ENCODE measurements around the gene ATXN10. TPM values are rescaled to one million over a fixed set of nuclear protein-coding genes. Genes with fewer than 3 reads are reported as not detected.

ATXN10 gene
- polyA plus RNA-seq, 3 donors: 60.1 to 106 (median 92.4) TPM

DNA sequence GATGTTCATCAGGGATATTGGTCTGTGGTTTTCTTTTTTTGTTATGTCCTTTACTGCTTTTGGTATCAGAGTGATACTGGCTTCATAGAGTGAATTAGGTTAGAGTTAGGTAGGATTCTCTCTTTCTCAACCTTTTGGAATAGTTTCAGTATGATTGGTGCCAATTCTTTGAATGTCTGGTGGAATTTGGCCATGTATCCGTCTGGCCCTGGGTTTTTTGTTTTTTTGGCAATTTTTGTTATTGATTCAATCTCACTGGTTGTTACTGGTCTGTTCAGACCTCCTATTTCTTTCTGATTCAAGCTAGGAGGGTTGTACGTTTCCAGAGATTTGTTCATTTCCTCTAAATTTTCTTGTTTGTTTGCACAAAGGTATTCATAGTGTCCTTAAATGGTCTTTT is 54.4 kb downstream of the ATXN10 start:
- no peak overlapping the region for H3K27ac Mint-ChIP-seq
- TF ChIP-seq, protein P1, sequence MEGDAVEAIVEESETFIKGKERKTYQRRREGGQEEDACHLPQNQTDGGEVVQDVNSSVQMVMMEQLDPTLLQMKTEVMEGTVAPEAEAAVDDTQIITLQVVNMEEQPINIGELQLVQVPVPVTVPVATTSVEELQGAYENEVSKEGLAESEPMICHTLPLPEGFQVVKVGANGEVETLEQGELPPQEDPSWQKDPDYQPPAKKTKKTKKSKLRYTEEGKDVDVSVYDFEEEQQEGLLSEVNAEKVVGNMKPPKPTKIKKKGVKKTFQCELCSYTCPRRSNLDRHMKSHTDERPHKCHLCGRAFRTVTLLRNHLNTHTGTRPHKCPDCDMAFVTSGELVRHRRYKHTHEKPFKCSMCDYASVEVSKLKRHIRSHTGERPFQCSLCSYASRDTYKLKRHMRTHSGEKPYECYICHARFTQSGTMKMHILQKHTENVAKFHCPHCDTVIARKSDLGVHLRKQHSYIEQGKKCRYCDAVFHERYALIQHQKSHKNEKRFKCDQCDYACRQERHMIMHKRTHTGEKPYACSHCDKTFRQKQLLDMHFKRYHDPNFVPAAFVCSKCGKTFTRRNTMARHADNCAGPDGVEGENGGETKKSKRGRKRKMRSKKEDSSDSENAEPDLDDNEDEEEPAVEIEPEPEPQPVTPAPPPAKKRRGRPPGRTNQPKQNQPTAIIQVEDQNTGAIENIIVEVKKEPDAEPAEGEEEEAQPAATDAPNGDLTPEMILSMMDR (IDR thresholded peaks at IDR 0.05): no peak
- Histone ChIP-seq H3K36me3 (replicated peaks in 1 of 2; ENCODE audit: control insufficient read depth in 1 of 2, insufficient read depth in 2 of 2, low read length in 2 of 2) (peaks cover 26 to 53% of the 10 kb centered on the region in 2 donors), H3K27me3 (ENCODE audit: control insufficient read depth in 2 of 2, insufficient read depth in 2 of 2, low read length in 2 of 2) (no peaks in the 10 kb centered on the region), H4K20me1 (ENCODE audit: insufficient read depth, low read length) (peaks cover 15% of the 10 kb centered on the region), H3K4me2 (replicated peaks; ENCODE audit: extremely low read depth, low read length, poor library complexity, severe bottlenecking) (no peak overlapping the region), H2AFZ (ENCODE audit: insufficient read depth, low read depth, low read length, poor library complexity, severe bottlenecking) (no peak overlapping the region), H3K9ac (ENCODE audit: insufficient read depth, low read length, poor library complexity, severe bottlenecking) (no peak overlapping the region), H3K79me2 (ENCODE audit: insufficient read depth, low read length) (peaks cover 15% of the 10 kb centered on the region), H3K9me3 (replicated peaks in 1 of 2; ENCODE audit: control insufficient read depth in 1 of 2, insufficient read depth in 1 of 2, low read length in 2 of 2) (no peaks in the 10 kb centered on the region), H3K4me3 (replicated peaks in 1 of 3; ENCODE audit: low read depth in 2 of 3, low read length in 3 of 3) (no peak overlapping the region), H3K27ac (ENCODE audit: low read depth in 1 of 2, low read length in 2 of 2) (no peak overlapping the region), H3K4me1 (ENCODE audit: control insufficient read depth in 1 of 2, insufficient read depth in 2 of 2, low read length in 2 of 2) (no peaks in the 10 kb centered on the region)
- H3K27me3 Mint-ChIP-seq (ENCODE audit: low read depth in 3 of 3): no peaks in the 10 kb centered on the region
- intact Hi-C loops (cut with micrococcal nuclease): no loop called here
- H3K9me3 Mint-ChIP-seq: no peaks in the 10 kb centered on the region
- H3K36me3 Mint-ChIP-seq: peaks cover 26 to 52% of the 10 kb centered on the region in 2 donors
- no peak for DNase-seq
- no peaks in the 10 kb centered on the region for H3K4me1 Mint-ChIP-seq
- no peak overlapping the region for H3K4me3 Mint-ChIP-seq
- WGBS (ENCODE audit: insufficient coverage): no CpG with 5 or more reads among the region's 2 CpGs

DNA sequence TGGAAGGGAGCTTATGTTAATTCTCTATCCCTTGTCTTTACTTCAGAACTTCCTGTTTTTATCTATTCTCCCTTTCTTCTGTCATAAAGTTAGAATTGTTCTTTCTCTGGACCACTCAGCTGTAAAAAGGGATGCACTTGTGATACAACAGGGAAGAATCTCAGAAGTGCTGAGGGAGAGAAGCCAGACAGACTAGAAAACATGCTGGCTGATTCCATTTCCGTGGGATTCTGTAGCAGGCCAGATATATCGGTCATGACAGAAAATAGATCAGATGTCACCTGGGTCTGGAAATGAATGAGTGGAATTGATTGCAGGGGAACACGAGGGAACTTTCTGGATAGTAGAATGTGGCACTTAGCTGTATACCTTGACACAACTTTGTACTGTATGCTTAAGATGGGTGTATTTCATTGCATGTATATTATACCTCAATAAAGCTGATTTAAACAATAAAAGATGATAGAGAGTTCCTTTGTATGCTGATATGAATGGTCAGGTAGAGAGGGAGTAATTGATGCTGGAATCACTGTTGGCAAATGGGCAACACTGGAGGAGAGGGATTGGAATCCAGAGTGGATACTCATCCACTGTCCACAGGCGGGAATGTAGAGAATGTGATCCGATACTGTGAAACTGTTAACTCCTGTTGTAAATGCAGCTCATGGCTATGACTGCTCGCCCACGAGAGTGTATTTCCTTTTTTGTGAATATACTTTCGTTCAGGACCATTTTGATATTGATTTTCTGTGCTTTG is 59.6 kb downstream of the ATXN10 start:
- no peaks in the 10 kb centered on the region for H3K4me1 Mint-ChIP-seq

More for the DNA sequence above, 59.6 kb downstream of the ATXN10 start:
- H3K9ac ChIP-seq (ENCODE audit: insufficient read depth, low read length, poor library complexity, severe bottlenecking): no peak overlapping the region
- no peak overlapping the region for H3K27ac Mint-ChIP-seq
- H3K36me3 ChIP-seq (replicated peaks in 1 of 2; ENCODE audit: control insufficient read depth in 1 of 2, insufficient read depth in 2 of 2, low read length in 2 of 2): peaks cover 21 to 66% of the 10 kb centered on the region in 2 donors
- no peaks in the 10 kb centered on the region for H3K9me3 Mint-ChIP-seq
- H3K36me3 Mint-ChIP-seq: peaks cover 26 to 59% of the 10 kb centered on the region in 2 donors
- intact Hi-C loops (cut with micrococcal nuclease): no loop called here
- TF ChIP-seq, protein P1 (IDR thresholded peaks at IDR 0.05): no peak
- H3K4me3 Mint-ChIP-seq: no peak overlapping the region
- H3K4me3 ChIP-seq (replicated peaks in 1 of 3; ENCODE audit: low read depth in 2 of 3, low read length in 3 of 3): no peak overlapping the region
- no peak overlapping the region for H2AFZ ChIP-seq (ENCODE audit: insufficient read depth, low read depth, low read length, poor library complexity, severe bottlenecking)
- H3K4me1 ChIP-seq (ENCODE audit: control insufficient read depth in 1 of 2, insufficient read depth in 2 of 2, low read length in 2 of 2): no peaks in the 10 kb centered on the region
- no peaks in the 10 kb centered on the region for H3K27me3 Mint-ChIP-seq (ENCODE audit: low read depth in 3 of 3)
- no peaks in the 10 kb centered on the region for H3K27me3 ChIP-seq (ENCODE audit: control insufficient read depth in 2 of 2, insufficient read depth in 2 of 2, low read length in 2 of 2)
- H3K4me2 ChIP-seq (replicated peaks; ENCODE audit: extremely low read depth, low read length, poor library complexity, severe bottlenecking): no peak overlapping the region
- peaks cover 6% of the 10 kb centered on the region for H4K20me1 ChIP-seq (ENCODE audit: insufficient read depth, low read length)
- H3K9me3 ChIP-seq (replicated peaks in 1 of 2; ENCODE audit: control insufficient read depth in 1 of 2, insufficient read depth in 1 of 2, low read length in 2 of 2): no peaks in the 10 kb centered on the region
- peaks cover 7% of the 10 kb centered on the region for H3K79me2 ChIP-seq (ENCODE audit: insufficient read depth, low read length)
- WGBS (ENCODE audit: insufficient coverage): 97% methylated on average over 4 of the region's 8 CpGs
- no peak for DNase-seq
- H3K27ac ChIP-seq (ENCODE audit: low read depth in 1 of 2, low read length in 2 of 2): no peak overlapping the region

All from CD14-positive monocyte (primary cell).